ENCODE data around the gene GPR141. TPM values are rescaled to one million over a fixed set of nuclear protein-coding genes. Genes with fewer than 3 reads are reported as not detected.

The GPR141 gene
- total and polyA plus RNA-seq, 8 donors = 0.10 to 7.1 (median 1.3) TPM; not detected in 3

- Histone ChIP-seq H3K36me3 (no peaks in the 10 kb centered on the region), H3K9me3 (peaks cover 0 to 7% (median 0%) of the 10 kb centered on the region in 4 donors), H3K4me1 (no peaks in the 10 kb centered on the region), H3K4me3 (no peak overlapping the region), H3K27ac (no peak overlapping the region), H3K27me3 (no peaks in the 10 kb centered on the region)
- intact Hi-C loops (cut with DNase I; ENCODE audit: low total_unique reads) = no loop called here
- TF ChIP-seq EP300 (IDR thresholded peaks at IDR 0.05) = no peak
- TF ChIP-seq POLR2AphosphoS5 (IDR thresholded peaks at IDR 0.05) = no peak
- no peak for TF ChIP-seq POLR2A (IDR thresholded peaks at IDR 0.05)
- TF ChIP-seq, protein P1, sequence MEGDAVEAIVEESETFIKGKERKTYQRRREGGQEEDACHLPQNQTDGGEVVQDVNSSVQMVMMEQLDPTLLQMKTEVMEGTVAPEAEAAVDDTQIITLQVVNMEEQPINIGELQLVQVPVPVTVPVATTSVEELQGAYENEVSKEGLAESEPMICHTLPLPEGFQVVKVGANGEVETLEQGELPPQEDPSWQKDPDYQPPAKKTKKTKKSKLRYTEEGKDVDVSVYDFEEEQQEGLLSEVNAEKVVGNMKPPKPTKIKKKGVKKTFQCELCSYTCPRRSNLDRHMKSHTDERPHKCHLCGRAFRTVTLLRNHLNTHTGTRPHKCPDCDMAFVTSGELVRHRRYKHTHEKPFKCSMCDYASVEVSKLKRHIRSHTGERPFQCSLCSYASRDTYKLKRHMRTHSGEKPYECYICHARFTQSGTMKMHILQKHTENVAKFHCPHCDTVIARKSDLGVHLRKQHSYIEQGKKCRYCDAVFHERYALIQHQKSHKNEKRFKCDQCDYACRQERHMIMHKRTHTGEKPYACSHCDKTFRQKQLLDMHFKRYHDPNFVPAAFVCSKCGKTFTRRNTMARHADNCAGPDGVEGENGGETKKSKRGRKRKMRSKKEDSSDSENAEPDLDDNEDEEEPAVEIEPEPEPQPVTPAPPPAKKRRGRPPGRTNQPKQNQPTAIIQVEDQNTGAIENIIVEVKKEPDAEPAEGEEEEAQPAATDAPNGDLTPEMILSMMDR (IDR thresholded peaks at IDR 0.05) = no peak
- no peak for DNase-seq
- WGBS, 5 donors = 65 to 74% (median 70%) methylated on average over 3 of the region's 3 CpGs
These were observed 75.0 kb downstream of the GPR141 start for GRCh38 chr7:37758501-37759045.

GRCh38 chr7:37759526-37759925 is 76.0 kb downstream of the GPR141 start:
- Histone ChIP-seq H3K27ac (no peak overlapping the region), H3K9me3 (peaks cover 0 to 7% (median 0%) of the 10 kb centered on the region in 4 donors), H3K36me3 (no peaks in the 10 kb centered on the region), H3K27me3 (no peaks in the 10 kb centered on the region), H3K4me3 (no peak overlapping the region), H3K4me1 (no peaks in the 10 kb centered on the region)
- 51 to 66% (median 57%) methylated on average over 5 of the region's 5 CpGs for WGBS, 5 donors
- intact Hi-C loops (cut with DNase I; ENCODE audit: low total_unique reads) = no loop called here
- peak in 1 of 2 donors; percentile 30 for DNase-seq
- no peak for TF ChIP-seq EP300 (IDR thresholded peaks at IDR 0.05)
- TF ChIP-seq, protein P1 (IDR thresholded peaks at IDR 0.05) = no peak
- no peak for TF ChIP-seq POLR2A (IDR thresholded peaks at IDR 0.05)
- TF ChIP-seq POLR2AphosphoS5 (IDR thresholded peaks at IDR 0.05) = no peak

GRCh38 chr7:37765421-37765829 is 81.9 kb downstream of the GPR141 start:
- intact Hi-C loops (cut with DNase I; ENCODE audit: low total_unique reads) = no loop called here
- DNase-seq = no peak
- TF ChIP-seq EP300 (IDR thresholded peaks at IDR 0.05) (no peak), POLR2A (IDR thresholded peaks at IDR 0.05) (no peak), POLR2AphosphoS5 (IDR thresholded peaks at IDR 0.05) (no peak)
- TF ChIP-seq, protein P1 (IDR thresholded peaks at IDR 0.05) = no peak
- H3K27me3 ChIP-seq = no peaks in the 10 kb centered on the region
- H3K4me3 ChIP-seq = no peak overlapping the region
- H3K4me1 ChIP-seq = no peaks in the 10 kb centered on the region
- H3K36me3 ChIP-seq = no peaks in the 10 kb centered on the region
- WGBS, 5 donors = 52 to 72% (median 63%) methylated on average over 4 of the region's 4 CpGs
- peak overlapping the region in 1 of 5 donors; percentile 21 for H3K27ac ChIP-seq
- peaks cover 0 to 7% (median 0%) of the 10 kb centered on the region in 4 donors for H3K9me3 ChIP-seq

DNA sequence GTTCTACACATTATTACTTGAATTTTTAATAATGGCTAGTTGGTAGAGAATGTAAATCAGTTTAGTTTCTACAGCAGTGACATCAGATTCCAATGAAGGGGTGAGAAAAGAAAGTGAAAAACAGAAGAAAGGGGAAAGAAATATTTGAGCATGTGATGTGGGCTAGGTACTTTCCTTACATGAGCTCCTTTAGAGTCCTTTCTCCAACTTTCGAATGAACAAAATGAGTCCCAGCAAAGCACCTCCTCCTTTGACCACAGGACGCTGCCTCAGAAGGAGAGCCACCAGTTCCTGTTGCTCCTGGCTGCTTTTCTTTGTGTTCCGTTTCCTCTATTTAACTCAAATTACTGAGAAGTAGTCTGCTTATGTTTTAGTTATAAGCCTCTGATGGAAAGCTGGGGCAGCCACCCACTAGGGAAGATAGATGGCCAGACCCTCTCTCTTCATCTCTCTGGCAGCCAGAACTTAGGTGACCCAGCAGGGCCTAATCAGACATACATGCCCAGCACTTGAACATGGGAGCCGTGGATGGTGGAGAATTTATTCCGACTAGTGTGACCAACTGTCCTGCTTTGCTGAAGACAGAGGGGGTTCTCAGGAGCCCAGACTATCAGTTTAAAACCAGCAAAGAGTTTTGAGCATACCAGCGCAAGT is 82.4 kb downstream of the GPR141 start:
- H3K27me3 ChIP-seq = no peaks in the 10 kb centered on the region
- no peaks in the 10 kb centered on the region for H3K4me1 ChIP-seq
- no peak overlapping the region for H3K4me3 ChIP-seq
- H3K36me3 ChIP-seq = no peaks in the 10 kb centered on the region
- H3K9me3 ChIP-seq = peaks cover 0 to 7% (median 0%) of the 10 kb centered on the region in 4 donors
- DNase-seq = peak in 1 of 2 donors; percentile 18
- peak overlapping the region in 1 of 5 donors; percentile 21 for H3K27ac ChIP-seq
- no peak for TF ChIP-seq POLR2A (IDR thresholded peaks at IDR 0.05)
- TF ChIP-seq, protein P1 (IDR thresholded peaks at IDR 0.05) = no peak
- no peak for TF ChIP-seq POLR2AphosphoS5 (IDR thresholded peaks at IDR 0.05)
- TF ChIP-seq EP300 (IDR thresholded peaks at IDR 0.05) = no peak
- 65 to 82% (median 77%) methylated on average over 6 of the region's 6 CpGs for WGBS, 5 donors
- intact Hi-C loops (cut with DNase I; ENCODE audit: low total_unique reads) = no loop called here
